Right ventricle myocardium superior (tissue), 1 donor: ENCODE data around the gene RBP2. TPM values are rescaled to one million over a fixed set of nuclear protein-coding genes. Genes with fewer than 3 reads are reported as not detected.

ENCODE experiments used
- ATAC-seq: fragments of 200-7000 bp; cut with Tn5 transposase; one replicate; pipeline ENCODE4 v1.9.1; 2020; ENCODE audit warnings: mild to moderate bottlenecking; ENCODE audit not compliant: poor library complexity
- DNase-seq: peaks from one replicate; pipeline ENCODE4 v3.0.0-alpha.2; 2020
- intact Hi-C: fragments of 100-400 bp; cut with DNase I; formaldehyde crosslinking; loops from one replicate; pipeline ENCODE4 v1.11.2; 2022
- total RNA-seq: library from RNA; stranded (reverse); fragmentation: NEBNext Ultra II Directional; extraction: Animal tissue kit (Norgen Biotek cat#: 25700); gene quantifications from one replicate; pipeline ENCODE4 v1.2.1, GENCODE V29; 2021
- donor health status: DM: no; HTN: yes; CAD: no; lungs with severe emphysema.

Gene RBP2
- total RNA-seq, 1 donor from 2014 or later: not detected

- intact Hi-C loops: no loop called here
- no peak for ATAC-seq
These were observed 26.2 kb downstream of the RBP2 start for GRCh38 chr3:139450159-139450558.

GRCh38 chr3:139449566-139449965 is 26.8 kb downstream of the RBP2 start:
- ATAC-seq (no peak), DNase-seq (no peak)
- intact Hi-C loops: no loop called here

More at GRCh38 chr3:139450159-139450558, 26.2 kb downstream of the RBP2 start:
- no peak for DNase-seq

- DNase-seq (no peak), ATAC-seq (no peak)
- intact Hi-C loops: no loop called here
These were observed 28.2 kb downstream of the RBP2 start for GRCh38 chr3:139448104-139448503.

- ATAC-seq: no peak
- intact Hi-C loops: no loop called here
- no peak for DNase-seq
These were observed 28.8 kb downstream of the RBP2 start for GRCh38 chr3:139447486-139447885.

GRCh38 chr3:139444446-139444845 is 31.9 kb downstream of the RBP2 start:
- DNase-seq (no peak), ATAC-seq (no peak)
- intact Hi-C loops: no loop called here

- intact Hi-C loops: no loop called here
- DNase-seq (no peak), ATAC-seq (no peak)
These were observed 33.1 kb downstream of the RBP2 start for GRCh38 chr3:139443186-139443585.

GRCh38 chr3:139441656-139442055 is 34.7 kb downstream of the RBP2 start:
- intact Hi-C loops: no loop called here
- ATAC-seq (no peak), DNase-seq (no peak)

- intact Hi-C loops: no loop called here
- ATAC-seq (no peak), DNase-seq (no peak)
These were observed 35.4 kb downstream of the RBP2 start for GRCh38 chr3:139440639-139441556.

GRCh38 chr3:139439278-139439677 is 37.0 kb downstream of the RBP2 start:
- intact Hi-C loops: no loop called here
- DNase-seq: no peak
- ATAC-seq: no peak

GRCh38 chr3:139434764-139435307 is 41.5 kb downstream of the RBP2 start:
- ATAC-seq: peak; percentile 69
- intact Hi-C loops: no loop called here
- DNase-seq: peak; percentile 44

- intact Hi-C loops: no loop called here
- ATAC-seq (no peak), DNase-seq (no peak)
These were observed 42.1 kb downstream of the RBP2 start for GRCh38 chr3:139434228-139434627.

- intact Hi-C loops: no loop called here
- DNase-seq (no peak), ATAC-seq (no peak)
These were observed 43.2 kb downstream of the RBP2 start for GRCh38 chr3:139433089-139433488.

GRCh38 chr3:139430493-139430892 is 45.8 kb downstream of the RBP2 start:
- no peak for DNase-seq
- no peak for ATAC-seq
- intact Hi-C loops: no loop called here

- DNase-seq (no peak), ATAC-seq (peak; percentile 92)
- intact Hi-C loops: loop anchor here (2.0 kb wide), 1 partner anchor 135 kb away; no protein-coding TSS in a partner anchor
These were observed 48.8 kb downstream of the RBP2 start for GRCh38 chr3:139427283-139428060.

GRCh38 chr3:139425745-139426400 is 50.4 kb downstream of the RBP2 start:
- ATAC-seq (no peak), DNase-seq (no peak)
- intact Hi-C loops: no loop called here

GRCh38 chr3:139423232-139423631 is 53.1 kb downstream of the RBP2 start:
- ATAC-seq (no peak), DNase-seq (no peak)
- intact Hi-C loops: no loop called here

- DNase-seq: no peak
- intact Hi-C loops: no loop called here
- ATAC-seq: peak; percentile 77
These were observed 54.9 kb downstream of the RBP2 start for GRCh38 chr3:139421460-139421859.

GRCh38 chr3:139421040-139421439 is 55.3 kb downstream of the RBP2 start:
- DNase-seq: no peak
- peak; percentile 14 for ATAC-seq
- intact Hi-C loops: no loop called here

- intact Hi-C loops: no loop called here
- ATAC-seq: no peak
These were observed 58.2 kb downstream of the RBP2 start for GRCh38 chr3:139418144-139418543.

More at GRCh38 chr3:139418144-139418543, 58.2 kb downstream of the RBP2 start:
- no peak for DNase-seq
